Mesendoderm (in vitro differentiated cells): ENCODE measurements around the gene MFSD6.

ENCODE experiments used
- DNase-seq: peaks from one replicate; pipeline ENCODE4 v3.0.0; 2013
- H2AK5ac ChIP-seq: 2 replicates; pipeline ENCODE4 v1.6.1; 2013; ENCODE audit warnings: low read length, inconsistent platforms
- H2BK120ac ChIP-seq: 2 replicates; pipeline ENCODE4 v1.6.1; 2013; ENCODE audit warnings: low read depth, mild to moderate bottlenecking, low read length, moderate library complexity, mixed read lengths
- H2BK15ac ChIP-seq: replicated peaks from 2 replicates; pipeline ENCODE4 v1.6.1; 2013; ENCODE audit warnings: low read depth, mild to moderate bottlenecking, moderate library complexity
- H2BK5ac ChIP-seq: 2 replicates; pipeline ENCODE4 v1.6.1; 2013; ENCODE audit warnings: low read length, inconsistent platforms
- H3K18ac ChIP-seq: 2 replicates; pipeline ENCODE4 v1.6.1; 2013; ENCODE audit warnings: mild to moderate bottlenecking, low read length, mixed read lengths
- H3K23ac ChIP-seq: one replicate; pipeline ENCODE4 v1.6.1; 2013; ENCODE audit warnings: low read length
- H3K27ac ChIP-seq: 2 replicates; pipeline ENCODE4 v1.5.1; 2013; ENCODE audit warnings: low read depth, mild to moderate bottlenecking, inconsistent platforms, low read length, moderate library complexity
- H3K27me3 ChIP-seq: 2 replicates; pipeline ENCODE4 v1.6.1; 2013; ENCODE audit warnings: low read length, control low read depth, mild to moderate bottlenecking, inconsistent platforms; ENCODE audit not compliant: insufficient read depth, poor library complexity
- H3K36me3 ChIP-seq: 2 replicates; pipeline ENCODE4 v1.6.1; 2013; ENCODE audit warnings: low read length, inconsistent platforms; ENCODE audit not compliant: control insufficient read depth, insufficient read depth
- H3K4ac ChIP-seq: one replicate; pipeline ENCODE4 v1.6.1; 2013; ENCODE audit warnings: low read depth, mild to moderate bottlenecking, low read length, moderate library complexity
- H3K4me1 ChIP-seq: 2 replicates; pipeline ENCODE4 v1.6.1; 2013; ENCODE audit warnings: low read depth, low read length, inconsistent platforms; ENCODE audit not compliant: control insufficient read depth
- H3K4me2 ChIP-seq: 2 replicates; pipeline ENCODE4 v1.6.1; 2013; ENCODE audit warnings: low read length
- H3K4me3 ChIP-seq: 2 replicates; pipeline ENCODE4 v1.5.1; 2013; ENCODE audit warnings: mild to moderate bottlenecking, low read length
- H3K56ac ChIP-seq: one replicate; pipeline ENCODE4 v1.6.1; 2013; ENCODE audit warnings: low read length
- H3K79me1 ChIP-seq: 2 replicates; pipeline ENCODE4 v1.6.1; 2013; ENCODE audit warnings: low read length, inconsistent platforms
- H3K79me2 ChIP-seq: 2 replicates; pipeline ENCODE4 v1.6.1; 2013; ENCODE audit warnings: mild to moderate bottlenecking, low read length; ENCODE audit not compliant: control insufficient read depth, insufficient read depth
- H3K9ac ChIP-seq: 2 replicates; pipeline ENCODE4 v1.6.1; 2013; ENCODE audit warnings: low read length, inconsistent platforms
- H4K5ac ChIP-seq: one replicate; pipeline ENCODE4 v1.6.1; 2013; ENCODE audit warnings: low read length
- H4K8ac ChIP-seq: one replicate; pipeline ENCODE4 v1.6.1; 2013; ENCODE audit warnings: low read depth, mild to moderate bottlenecking, control low read depth, low read length, moderate library complexity
- WGBS: extraction: QIAGEN DNeasy Blood & Tissue Kit; methylation state at CpG from one replicate; pipeline ENCODE4 v1.1.7; 2013; ENCODE audit warnings: low lambda C conversion rate, missing lambda C conversion rate; ENCODE audit not compliant: insufficient coverage; ENCODE audit errors: extremely low coverage; 5-methylcytosine and 5-hydroxymethylcytosine counted together

The MFSD6 gene

GRCh38 chr2:190458352-190459107 lies 50.4 kb downstream of the MFSD6 start:
- Histone ChIP-seq H4K8ac (no peak overlapping the region), H3K36me3 (no peaks in the 10 kb centered on the region), H3K4me3 (no peak overlapping the region), H3K18ac (no peak overlapping the region), H3K23ac (no peak overlapping the region), H2BK120ac (no peak overlapping the region), H4K5ac (no peak overlapping the region), H3K27me3 (no peaks in the 10 kb centered on the region), H3K9ac (no peak overlapping the region), H3K4me1 (no peaks in the 10 kb centered on the region), H3K79me1 (no peaks in the 10 kb centered on the region), H3K4ac (no peak overlapping the region), H2BK5ac (no peak overlapping the region), H2BK15ac (no peak overlapping the region), H3K27ac (no peak overlapping the region), H3K79me2 (no peaks in the 10 kb centered on the region), H3K56ac (no peak overlapping the region), H3K4me2 (no peak overlapping the region), H2AK5ac (no peak overlapping the region)
- no peak for DNase-seq
- no CpG with 5 or more reads among the region's 8 CpGs for WGBS

GRCh38 chr2:190459881-190460280 lies 51.7 kb downstream of the MFSD6 start:
- no peak overlapping the region for H2BK5ac ChIP-seq
- H3K4ac ChIP-seq, result no peak overlapping the region
- no peak for DNase-seq
- H2BK120ac ChIP-seq, result no peak overlapping the region
- no peaks in the 10 kb centered on the region for H3K36me3 ChIP-seq
- no peak overlapping the region for H3K23ac ChIP-seq
- no peak overlapping the region for H2BK15ac ChIP-seq
- H3K4me2 ChIP-seq, result no peak overlapping the region
- H3K9ac ChIP-seq, result no peak overlapping the region
- no peaks in the 10 kb centered on the region for H3K79me1 ChIP-seq
- H3K27me3 ChIP-seq, result no peaks in the 10 kb centered on the region
- WGBS, result no CpG with 5 or more reads among the region's 1 CpG
- no peaks in the 10 kb centered on the region for H3K79me2 ChIP-seq
- no peak overlapping the region for H3K4me3 ChIP-seq
- no peak overlapping the region for H3K18ac ChIP-seq
- H2AK5ac ChIP-seq, result no peak overlapping the region
- no peak overlapping the region for H3K27ac ChIP-seq
- no peak overlapping the region for H4K5ac ChIP-seq
- no peak overlapping the region for H3K56ac ChIP-seq
- no peaks in the 10 kb centered on the region for H3K4me1 ChIP-seq
- H4K8ac ChIP-seq, result no peak overlapping the region

- Histone ChIP-seq H3K23ac (no peak overlapping the region), H3K4me3 (no peak overlapping the region), H3K4me1 (no peaks in the 10 kb centered on the region), H2BK120ac (no peak overlapping the region), H2BK15ac (no peak overlapping the region), H3K4me2 (no peak overlapping the region), H4K5ac (no peak overlapping the region), H3K4ac (no peak overlapping the region), H2AK5ac (no peak overlapping the region), H4K8ac (no peak overlapping the region), H3K18ac (no peak overlapping the region), H3K56ac (no peak overlapping the region), H3K27me3 (no peaks in the 10 kb centered on the region), H3K27ac (no peak overlapping the region), H2BK5ac (no peak overlapping the region), H3K79me1 (no peaks in the 10 kb centered on the region), H3K9ac (no peak overlapping the region), H3K36me3 (no peaks in the 10 kb centered on the region), H3K79me2 (no peaks in the 10 kb centered on the region)
- DNase-seq, result no peak
- no CpG with 5 or more reads among the region's 5 CpGs for WGBS
Observed at GRCh38 chr2:190460487-190460886, 52.3 kb downstream of the MFSD6 start.

- Histone ChIP-seq H4K5ac (no peak overlapping the region), H3K36me3 (no peaks in the 10 kb centered on the region), H2AK5ac (no peak overlapping the region), H3K9ac (no peak overlapping the region), H2BK120ac (no peak overlapping the region), H3K4ac (no peak overlapping the region), H3K4me3 (no peak overlapping the region), H4K8ac (no peak overlapping the region), H3K4me2 (no peak overlapping the region), H3K27ac (no peak overlapping the region), H3K27me3 (no peaks in the 10 kb centered on the region), H2BK5ac (no peak overlapping the region), H2BK15ac (no peak overlapping the region), H3K79me1 (no peaks in the 10 kb centered on the region), H3K4me1 (no peaks in the 10 kb centered on the region), H3K79me2 (no peaks in the 10 kb centered on the region), H3K23ac (no peak overlapping the region), H3K56ac (no peak overlapping the region), H3K18ac (no peak overlapping the region)
- WGBS, result no CpG with 5 or more reads among the region's 2 CpGs
- DNase-seq, result no peak
Observed at GRCh38 chr2:190462181-190462580, 54.0 kb downstream of the MFSD6 start.

- no peak overlapping the region for H2BK15ac ChIP-seq
- H3K79me2 ChIP-seq, result no peaks in the 10 kb centered on the region
- H3K4me3 ChIP-seq, result no peak overlapping the region
- no peaks in the 10 kb centered on the region for H3K27me3 ChIP-seq
- no peak overlapping the region for H3K27ac ChIP-seq
- H3K4ac ChIP-seq, result no peak overlapping the region
- no peak overlapping the region for H2BK120ac ChIP-seq
- H3K18ac ChIP-seq, result no peak overlapping the region
- H4K8ac ChIP-seq, result no peak overlapping the region
- no peak overlapping the region for H3K23ac ChIP-seq
- H4K5ac ChIP-seq, result no peak overlapping the region
- WGBS, result no CpG with 5 or more reads among the region's 1 CpG
- no peak overlapping the region for H2AK5ac ChIP-seq
- no peak overlapping the region for H3K9ac ChIP-seq
- no peak overlapping the region for H2BK5ac ChIP-seq
- no peaks in the 10 kb centered on the region for H3K4me1 ChIP-seq
- no peaks in the 10 kb centered on the region for H3K79me1 ChIP-seq
- no peak overlapping the region for H3K4me2 ChIP-seq
- H3K56ac ChIP-seq, result no peak overlapping the region
- no peaks in the 10 kb centered on the region for H3K36me3 ChIP-seq
- no peak for DNase-seq
Observed at GRCh38 chr2:190462611-190463010, 54.5 kb downstream of the MFSD6 start.

- Histone ChIP-seq H3K27me3 (no peaks in the 10 kb centered on the region), H2BK120ac (no peak overlapping the region), H3K27ac (no peak overlapping the region), H3K36me3 (no peaks in the 10 kb centered on the region), H3K4ac (no peak overlapping the region), H3K56ac (no peak overlapping the region), H3K4me2 (no peak overlapping the region), H3K79me1 (no peaks in the 10 kb centered on the region), H2BK5ac (no peak overlapping the region), H2AK5ac (no peak overlapping the region), H3K4me3 (no peak overlapping the region), H3K4me1 (no peaks in the 10 kb centered on the region), H3K23ac (no peak overlapping the region), H3K18ac (no peak overlapping the region), H3K9ac (no peak overlapping the region), H4K5ac (no peak overlapping the region), H3K79me2 (no peaks in the 10 kb centered on the region), H2BK15ac (no peak overlapping the region), H4K8ac (no peak overlapping the region)
- WGBS, result no CpG with 5 or more reads among the region's 2 CpGs
- no peak for DNase-seq
Observed at GRCh38 chr2:190465060-190465459, 56.9 kb downstream of the MFSD6 start.
